ENCODE measurements around the gene SERTAD2.
A peak's percentile ranks its signal among the peaks of the same experiment; 100 is the strongest.

Gene SERTAD2

DNA sequence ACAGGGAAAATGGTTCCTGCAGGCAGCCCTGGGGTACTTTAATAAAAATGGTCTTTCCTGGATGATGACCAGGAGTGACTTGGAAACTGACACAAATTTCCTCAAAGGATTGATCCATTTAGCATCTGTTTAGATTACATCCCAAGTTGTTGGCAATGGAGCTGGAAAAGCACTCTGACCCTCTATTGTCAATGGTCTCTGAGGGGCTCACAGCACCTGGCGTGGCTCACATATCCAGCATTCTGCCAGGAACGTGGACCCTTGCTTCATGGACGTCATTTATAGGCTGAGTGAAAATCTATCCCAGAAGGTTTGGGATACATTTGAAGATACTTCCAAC, 43.8 kb downstream of the SERTAD2 start:
- peaks cover 4% of the 10 kb centered on the region for H3K79me2 ChIP-seq (ENCODE audit: control insufficient read depth, insufficient read depth, low read length, poor library complexity)
- H2BK12ac ChIP-seq (ENCODE audit: low read length) = no peak overlapping the region
- DNase-seq = no peak
- H3K36me3 ChIP-seq (ENCODE audit: control insufficient read depth in 1 of 2, insufficient read depth in 2 of 2, low read length in 2 of 2) = no peaks in the 10 kb centered on the region
- H4K91ac ChIP-seq (ENCODE audit: low read depth, low read length) = peak overlapping the region; percentile 86
- H3K4me2 ChIP-seq (ENCODE audit: low read length) = peak overlapping the region; percentile 69
- H2BK120ac ChIP-seq (ENCODE audit: insufficient read depth, low read length, poor library complexity) = no peak overlapping the region
- H3K4ac ChIP-seq (ENCODE audit: low read depth, low read length) = no peak overlapping the region
- peaks cover 13% of the 10 kb centered on the region for H3K79me1 ChIP-seq (ENCODE audit: low read length)
- H3K27me3 ChIP-seq (ENCODE audit: insufficient read depth, low read length) = no peaks in the 10 kb centered on the region
- H2BK5ac ChIP-seq (ENCODE audit: low read depth, low read length, poor library complexity) = no peak overlapping the region
- no peak overlapping the region for H3K27ac ChIP-seq (ENCODE audit: low read depth, low read length)
- H2AFZ ChIP-seq (ENCODE audit: insufficient read depth, low read length, poor library complexity) = no peak overlapping the region
- H3K9ac ChIP-seq (ENCODE audit: low read length) = no peak overlapping the region
- no peak overlapping the region for H3K14ac ChIP-seq (ENCODE audit: low read length)
- H3K23ac ChIP-seq (ENCODE audit: low read length) = no peak overlapping the region
- H3K18ac ChIP-seq (ENCODE audit: low read length) = no peak overlapping the region
- no CpG with 5 or more reads among the region's 3 CpGs for WGBS (ENCODE audit: extremely low coverage, insufficient coverage, insufficient read length)
- no peak overlapping the region for H3K4me3 ChIP-seq (ENCODE audit: low read depth, low read length)
- H4K8ac ChIP-seq (ENCODE audit: low read depth, low read length) = peak overlapping the region; percentile 97
- H3K4me1 ChIP-seq (ENCODE audit: control insufficient read depth in 1 of 2, insufficient read depth in 2 of 2, low read length in 2 of 2) = peaks cover 24 to 28% of the 10 kb centered on the region in 2 experiments
- H3K9me3 ChIP-seq (ENCODE audit: insufficient read depth, low read depth, low read length) = no peaks in the 10 kb centered on the region
- no peak overlapping the region for H4K12ac ChIP-seq (ENCODE audit: low read depth, low read length)
- H2AK5ac ChIP-seq (ENCODE audit: low read length) = no peak overlapping the region

DNA sequence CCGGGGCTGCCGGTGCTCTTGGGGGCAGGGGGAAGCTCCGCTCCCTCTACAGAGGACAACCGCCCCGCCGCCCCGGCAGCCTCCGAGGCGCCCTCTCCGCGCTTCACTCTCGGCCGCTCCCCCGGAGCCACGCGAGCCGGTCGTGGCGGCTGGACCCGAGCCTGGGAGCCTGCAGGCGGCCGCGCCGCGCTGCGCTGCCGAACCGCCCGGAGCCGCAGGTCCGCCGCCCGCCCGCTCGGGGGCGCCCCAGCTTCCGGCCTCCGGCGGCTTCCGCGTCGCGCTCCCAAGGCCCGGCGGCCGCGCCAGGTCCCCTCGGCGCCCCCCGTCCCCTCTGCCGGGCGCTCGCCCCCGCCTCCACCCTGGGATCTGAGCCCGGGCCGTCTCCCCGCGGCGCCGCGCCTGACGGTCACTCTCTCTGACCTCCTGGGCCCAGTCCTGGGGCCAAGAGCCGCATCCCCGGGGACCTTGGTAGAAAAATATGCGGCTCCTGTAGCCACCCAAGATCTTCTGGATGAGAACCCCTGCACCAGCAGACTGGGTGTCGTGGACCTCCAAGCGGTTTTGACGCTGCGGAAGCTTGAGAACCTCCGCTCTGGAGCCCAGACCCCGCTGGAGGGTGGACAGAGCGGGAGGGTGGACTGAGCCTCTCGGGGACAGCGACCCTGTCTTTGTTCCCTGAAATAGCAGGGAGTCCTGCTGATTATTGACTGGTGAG, 44.3 kb downstream of the SERTAD2 start:
- peak overlapping the region; percentile 97 for H4K8ac ChIP-seq (ENCODE audit: low read depth, low read length)
- H3K4me1 ChIP-seq (ENCODE audit: control insufficient read depth in 1 of 2, insufficient read depth in 2 of 2, low read length in 2 of 2) = peaks cover 24 to 28% of the 10 kb centered on the region in 2 experiments
- peak overlapping the region; percentile 86 for H4K91ac ChIP-seq (ENCODE audit: low read depth, low read length)
- H3K27me3 ChIP-seq (ENCODE audit: insufficient read depth, low read length) = no peaks in the 10 kb centered on the region
- H3K23ac ChIP-seq (ENCODE audit: low read length) = no peak overlapping the region
- no peak overlapping the region for H2BK12ac ChIP-seq (ENCODE audit: low read length)
- H3K4me3 ChIP-seq (ENCODE audit: low read depth, low read length) = peak overlapping the region; percentile 59
- peak overlapping the region; percentile 99 for H2AFZ ChIP-seq (ENCODE audit: insufficient read depth, low read length, poor library complexity)
- peak overlapping the region; percentile 99 for H4K12ac ChIP-seq (ENCODE audit: low read depth, low read length)
- peak overlapping the region; percentile 56 for H2BK120ac ChIP-seq (ENCODE audit: insufficient read depth, low read length, poor library complexity)
- peaks cover 4% of the 10 kb centered on the region for H3K79me2 ChIP-seq (ENCODE audit: control insufficient read depth, insufficient read depth, low read length, poor library complexity)
- no peaks in the 10 kb centered on the region for H3K36me3 ChIP-seq (ENCODE audit: control insufficient read depth in 1 of 2, insufficient read depth in 2 of 2, low read length in 2 of 2)
- peak overlapping the region; percentile 69 for H3K4me2 ChIP-seq (ENCODE audit: low read length)
- H2AK5ac ChIP-seq (ENCODE audit: low read length) = no peak overlapping the region
- H3K79me1 ChIP-seq (ENCODE audit: low read length) = peaks cover 13% of the 10 kb centered on the region
- DNase-seq = peak; percentile 28 to 73
- no peak overlapping the region for H3K27ac ChIP-seq (ENCODE audit: low read depth, low read length)
- peak overlapping the region; percentile 45 for H2BK5ac ChIP-seq (ENCODE audit: low read depth, low read length, poor library complexity)
- H3K4ac ChIP-seq (ENCODE audit: low read depth, low read length) = peak overlapping the region; percentile 53
- H3K18ac ChIP-seq (ENCODE audit: low read length) = peak overlapping the region; percentile 96
- H3K9me3 ChIP-seq (ENCODE audit: insufficient read depth, low read depth, low read length) = no peaks in the 10 kb centered on the region
- peak overlapping the region; percentile 70 for H3K9ac ChIP-seq (ENCODE audit: low read length)
- no CpG with 5 or more reads among the region's 74 CpGs for WGBS (ENCODE audit: extremely low coverage, insufficient coverage, insufficient read length)
- peak overlapping the region; percentile 95 for H3K14ac ChIP-seq (ENCODE audit: low read length)

DNA sequence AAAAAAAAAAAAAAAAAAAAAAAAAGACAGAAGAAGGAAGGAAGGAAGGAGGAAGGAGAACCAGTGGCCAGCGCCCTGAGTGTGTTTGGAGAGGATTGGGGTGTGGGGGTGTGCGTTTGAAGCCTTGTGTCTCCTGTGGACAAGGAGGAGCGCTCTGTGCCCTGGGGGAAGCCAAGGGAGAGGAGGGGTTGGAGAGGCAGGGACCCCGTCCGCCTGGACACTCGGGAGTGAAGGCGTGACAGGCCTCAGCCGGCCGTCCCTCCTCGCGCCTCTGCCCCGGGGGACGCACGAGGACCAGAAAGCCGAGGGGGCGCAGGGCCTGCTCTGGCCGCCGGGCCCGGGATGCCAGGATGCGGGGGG, 44.9 kb downstream of the SERTAD2 start:
- peak overlapping the region; percentile 52 for H2AK5ac ChIP-seq (ENCODE audit: low read length)
- H3K79me2 ChIP-seq (ENCODE audit: control insufficient read depth, insufficient read depth, low read length, poor library complexity) = peaks cover 4% of the 10 kb centered on the region
- H3K27ac ChIP-seq (ENCODE audit: low read depth, low read length) = no peak overlapping the region
- no CpG with 5 or more reads among the region's 20 CpGs for WGBS (ENCODE audit: extremely low coverage, insufficient coverage, insufficient read length)
- H4K12ac ChIP-seq (ENCODE audit: low read depth, low read length) = peak overlapping the region; percentile 96
- peak in 1 of 2 donors; percentile 15 for DNase-seq
- H3K23ac ChIP-seq (ENCODE audit: low read length) = no peak overlapping the region
- H3K79me1 ChIP-seq (ENCODE audit: low read length) = peaks cover 13% of the 10 kb centered on the region
- H2AFZ ChIP-seq (ENCODE audit: insufficient read depth, low read length, poor library complexity) = peak overlapping the region; percentile 99
- peak overlapping the region; percentile 53 for H3K4ac ChIP-seq (ENCODE audit: low read depth, low read length)
- H4K91ac ChIP-seq (ENCODE audit: low read depth, low read length) = peak overlapping the region; percentile 86
- peaks cover 24 to 28% of the 10 kb centered on the region in 2 experiments for H3K4me1 ChIP-seq (ENCODE audit: control insufficient read depth in 1 of 2, insufficient read depth in 2 of 2, low read length in 2 of 2)
- no peak overlapping the region for H3K9ac ChIP-seq (ENCODE audit: low read length)
- H2BK12ac ChIP-seq (ENCODE audit: low read length) = peak overlapping the region; percentile 97
- peak overlapping the region; percentile 89 for H2BK120ac ChIP-seq (ENCODE audit: insufficient read depth, low read length, poor library complexity)
- H3K4me3 ChIP-seq (ENCODE audit: low read depth, low read length) = peak overlapping the region; percentile 59
- H3K4me2 ChIP-seq (ENCODE audit: low read length) = peak overlapping the region; percentile 69
- H3K9me3 ChIP-seq (ENCODE audit: insufficient read depth, low read depth, low read length) = no peaks in the 10 kb centered on the region
- no peaks in the 10 kb centered on the region for H3K36me3 ChIP-seq (ENCODE audit: control insufficient read depth in 1 of 2, insufficient read depth in 2 of 2, low read length in 2 of 2)
- peak overlapping the region; percentile 26 for H2BK5ac ChIP-seq (ENCODE audit: low read depth, low read length, poor library complexity)
- peak overlapping the region; percentile 95 for H3K14ac ChIP-seq (ENCODE audit: low read length)
- H3K18ac ChIP-seq (ENCODE audit: low read length) = peak overlapping the region; percentile 96
- no peaks in the 10 kb centered on the region for H3K27me3 ChIP-seq (ENCODE audit: insufficient read depth, low read length)
- H4K8ac ChIP-seq (ENCODE audit: low read depth, low read length) = peak overlapping the region; percentile 97

DNA sequence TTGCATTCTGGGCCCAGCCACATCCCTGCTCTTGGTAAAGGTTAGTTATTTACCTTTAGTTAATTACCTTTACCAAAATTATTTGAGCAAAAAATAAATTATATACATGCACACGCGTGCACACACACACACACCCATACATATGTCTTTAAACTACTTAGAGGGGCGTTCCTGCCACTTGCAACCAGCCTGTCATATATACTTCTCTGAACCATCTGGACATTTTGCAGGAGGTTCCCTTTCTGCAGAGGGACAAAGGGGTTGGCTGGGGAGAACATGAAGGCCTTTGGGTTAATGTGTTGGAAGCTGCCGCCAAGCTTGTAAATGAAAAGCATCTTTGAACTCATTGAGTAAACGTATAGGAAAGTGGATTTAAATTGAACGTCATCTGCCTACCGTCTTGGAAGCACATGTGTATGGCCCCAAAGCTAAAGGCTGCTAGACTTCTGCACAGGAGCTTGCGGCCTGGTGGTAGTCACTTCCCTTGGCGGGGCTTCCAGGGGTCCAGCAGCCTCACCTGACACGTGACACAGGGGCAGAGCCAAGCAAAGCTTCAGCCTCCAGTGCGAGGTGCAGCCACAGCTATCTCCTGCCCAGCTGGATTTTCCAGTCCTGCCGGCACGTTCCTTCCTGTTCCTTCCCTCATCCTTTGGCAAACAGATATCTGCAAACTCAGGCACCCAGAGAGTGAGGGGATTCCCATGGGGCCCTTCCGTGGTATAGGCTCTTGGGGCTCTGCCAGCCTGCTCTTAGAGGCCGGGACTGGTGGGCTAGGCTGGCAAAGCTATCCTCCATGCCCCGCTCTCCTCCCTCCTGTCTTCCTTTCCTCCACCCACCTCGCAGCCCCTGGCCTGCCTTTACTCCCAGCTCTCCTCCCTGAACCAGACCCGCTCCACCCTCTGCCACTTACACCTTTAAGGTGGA, 46.1 kb downstream of the SERTAD2 start:
- no peak overlapping the region for H3K9ac ChIP-seq (ENCODE audit: low read length)
- H2AFZ ChIP-seq (ENCODE audit: insufficient read depth, low read length, poor library complexity) = no peak overlapping the region
- no peak overlapping the region for H3K4ac ChIP-seq (ENCODE audit: low read depth, low read length)
- H3K79me2 ChIP-seq (ENCODE audit: control insufficient read depth, insufficient read depth, low read length, poor library complexity) = peaks cover 4% of the 10 kb centered on the region
- peaks cover 13% of the 10 kb centered on the region for H3K79me1 ChIP-seq (ENCODE audit: low read length)
- no peak overlapping the region for H2BK5ac ChIP-seq (ENCODE audit: low read depth, low read length, poor library complexity)
- H4K91ac ChIP-seq (ENCODE audit: low read depth, low read length) = peak overlapping the region; percentile 67
- H4K8ac ChIP-seq (ENCODE audit: low read depth, low read length) = peak overlapping the region; percentile 25
- H3K4me3 ChIP-seq (ENCODE audit: low read depth, low read length) = no peak overlapping the region
- H4K12ac ChIP-seq (ENCODE audit: low read depth, low read length) = no peak overlapping the region
- H2BK120ac ChIP-seq (ENCODE audit: insufficient read depth, low read length, poor library complexity) = peak overlapping the region; percentile 2
- H3K36me3 ChIP-seq (ENCODE audit: control insufficient read depth in 1 of 2, insufficient read depth in 2 of 2, low read length in 2 of 2) = no peaks in the 10 kb centered on the region
- H3K23ac ChIP-seq (ENCODE audit: low read length) = no peak overlapping the region
- H3K27me3 ChIP-seq (ENCODE audit: insufficient read depth, low read length) = no peaks in the 10 kb centered on the region
- peaks cover 24 to 28% of the 10 kb centered on the region in 2 experiments for H3K4me1 ChIP-seq (ENCODE audit: control insufficient read depth in 1 of 2, insufficient read depth in 2 of 2, low read length in 2 of 2)
- H2AK5ac ChIP-seq (ENCODE audit: low read length) = no peak overlapping the region
- no CpG with 5 or more reads among the region's 18 CpGs for WGBS (ENCODE audit: extremely low coverage, insufficient coverage, insufficient read length)
- peak overlapping the region; percentile 34 for H2BK12ac ChIP-seq (ENCODE audit: low read length)
- peak overlapping the region; percentile 14 for H3K14ac ChIP-seq (ENCODE audit: low read length)
- H3K9me3 ChIP-seq (ENCODE audit: insufficient read depth, low read depth, low read length) = no peaks in the 10 kb centered on the region
- peak overlapping the region; percentile 35 for H3K4me2 ChIP-seq (ENCODE audit: low read length)
- no peak overlapping the region for H3K18ac ChIP-seq (ENCODE audit: low read length)
- peak; percentile 77 to 83 for DNase-seq
- no peak overlapping the region for H3K27ac ChIP-seq (ENCODE audit: low read depth, low read length)

Measured in trophoblast cell (in vitro differentiated cells and primary cell).